Gastrocnemius medialis (tissue), 4 donors: ENCODE results near the gene PROSER3. TPM values are rescaled to one million over a fixed set of nuclear protein-coding genes. Genes with fewer than 3 reads are reported as not detected.

Experiments used
- ATAC-seq, 2 donors: fragments of 150-250 bp; one replicate each; pipeline ENCODE4 v1.9.1; 2016
- DNase-seq, 2 donors: peaks; one replicate each; pipeline ENCODE4 v3.0.0-alpha.2; 2019
- H3K27ac ChIP-seq, 4 donors: fragments of 200-600 bp; sonication (generic); 1 replicate in 1 of 4; 2 replicates in 3 of 4; pipeline ENCODE4 v1.5.1; 2016 to 2018; ENCODE audit warnings: mild to moderate bottlenecking in 2 of 4, moderate library complexity in 1 of 4
- H3K27me3 ChIP-seq, 3 donors: fragments of 200-600 bp; sonication (generic) in 2 of 3; 1 replicate in 1 of 3; 2 replicates in 2 of 3; pipeline versions ENCODE4 v1.5.1 to v1.6.0; 2016 to 2019; ENCODE audit warnings: mild to moderate bottlenecking in 1 of 3, moderate library complexity in 1 of 3
- H3K36me3 ChIP-seq, 2 donors: fragments of 200-600 bp; sonication (generic) in 1 of 2; one replicate each; pipeline ENCODE4 v1.5.1; 2017 to 2018
- H3K4me1 ChIP-seq, 2 donors: fragments of 200-600 bp; sonication (generic) in 1 of 2; one replicate each; pipeline ENCODE4 v1.5.1; 2016 to 2017; ENCODE audit warnings: mild to moderate bottlenecking in 2 of 2
- H3K4me3 ChIP-seq, 4 donors: fragments of 200-600 bp; sonication (generic) in 3 of 4; 1 replicate in 1 of 4; 2 replicates in 3 of 4; pipeline ENCODE4 v1.5.1; 2016 to 2019; ENCODE audit warnings: mild to moderate bottlenecking in 2 of 4
- H3K9me3 ChIP-seq, 3 donors: fragments of 200-600 bp; sonication (generic) in 2 of 3; 1 replicate in 1 of 3; 2 replicates in 2 of 3; pipeline ENCODE4 v1.5.1; 2016 to 2019
- CTCF ChIP-seq, 5 experiments: fragments of 450-650 bp in 3 of 5; fragments of 200-600 bp in 2 of 5; sonication (generic) in 2 of 5; IDR thresholded peaks in 4 of 5; conservative IDR thresholded peaks in 1 of 5; 1 replicate in 4 of 5; 2 replicates in 1 of 5; pipeline ENCODE4 v1.5.1; 2016 to 2019; ENCODE audit warnings: antibody characterized with exemption in 5 of 5, mild to moderate bottlenecking in 3 of 5, moderate library complexity in 3 of 5
- POLR2A ChIP-seq, 2 donors: fragments of 450-650 bp; IDR thresholded peaks; one replicate each; pipeline ENCODE4 v1.6.1; 2017; ENCODE audit warnings: antibody characterized with exemption in 2 of 2, mild to moderate bottlenecking in 2 of 2, moderate library complexity in 2 of 2
- in situ Hi-C, 4 donors: fragments of 200-750 bp; cut with MboI; loops; one replicate each; pipeline versions ENCODE4 v1.15.0 to v1.8.0; 2017; ENCODE audit warnings: low sequenced_read_pairs in 4 of 4
- intact Hi-C: fragments of 100-400 bp; cut with DNase I; formaldehyde crosslinking; loops from one replicate; pipeline ENCODE4 v1.15.1; 2023; ENCODE audit warnings: low total_unique reads
- total RNA-seq, 4 donors: library from RNA; depleted of rRNA; stranded (reverse); fragments of >200 nt; gene quantifications; one replicate each; pipeline versions ENCODE4 v1.1.0 to v1.2.3, GENCODE V29; 2016

Gene PROSER3
- total RNA-seq, 4 donors from 2014 or later = 0.63 to 4.3 (median 3.0) TPM

GRCh38 chr19:35787227-35787799 lies 29.3 kb downstream of the PROSER3 start:
- Histone ChIP-seq H3K27ac (no peak overlapping the region), H3K36me3 (no peaks in the 10 kb centered on the region), H3K4me1 (no peaks in the 10 kb centered on the region), H3K27me3 (no peaks in the 10 kb centered on the region), H3K9me3 (no peaks in the 10 kb centered on the region), H3K4me3 (no peak overlapping the region)
- in situ Hi-C loops (no loop called here), intact Hi-C loops (no loop called here)
- DNase-seq (no peak), ATAC-seq (no peak)
- TF ChIP-seq POLR2A (IDR thresholded peaks at IDR 0.05) (no peak), CTCF (IDR thresholded peaks at IDR 0.05 in 4 of 5, conservative IDR thresholded peaks at IDR 0.05 in 1 of 5) (no peak)

- H3K4me1 ChIP-seq = no peaks in the 10 kb centered on the region
- H3K4me3 ChIP-seq = no peak overlapping the region
- no peaks in the 10 kb centered on the region for H3K36me3 ChIP-seq
- DNase-seq = no peak
- in situ Hi-C loops (no loop called here), intact Hi-C loops (no loop called here)
- TF ChIP-seq POLR2A (IDR thresholded peaks at IDR 0.05) (no peak), CTCF (IDR thresholded peaks at IDR 0.05 in 4 of 5, conservative IDR thresholded peaks at IDR 0.05 in 1 of 5) (no peak)
- ATAC-seq = no peak
- H3K27ac ChIP-seq = no peak overlapping the region
- no peaks in the 10 kb centered on the region for H3K27me3 ChIP-seq
- no peaks in the 10 kb centered on the region for H3K9me3 ChIP-seq
These were observed 30.4 kb downstream of the PROSER3 start for GRCh38 chr19:35788205-35788960.

GRCh38 chr19:35789195-35789977 lies 31.4 kb downstream of the PROSER3 start:
- in situ Hi-C loops (no loop called here), intact Hi-C loops (no loop called here)
- Histone ChIP-seq H3K9me3 (no peaks in the 10 kb centered on the region), H3K27ac (no peak overlapping the region), H3K4me1 (no peaks in the 10 kb centered on the region), H3K4me3 (no peak overlapping the region), H3K27me3 (no peaks in the 10 kb centered on the region), H3K36me3 (no peaks in the 10 kb centered on the region)
- ATAC-seq (no peak), DNase-seq (no peak)
- TF ChIP-seq POLR2A (IDR thresholded peaks at IDR 0.05) = no peak
- TF ChIP-seq CTCF (IDR thresholded peaks at IDR 0.05 in 4 of 5, conservative IDR thresholded peaks at IDR 0.05 in 1 of 5) = no peak

- Histone ChIP-seq H3K9me3 (no peaks in the 10 kb centered on the region), H3K4me3 (no peak overlapping the region), H3K4me1 (no peaks in the 10 kb centered on the region), H3K27me3 (peaks cover 0 to under 1% (median 0%) of the 10 kb centered on the region in 3 donors), H3K27ac (no peak overlapping the region), H3K36me3 (no peaks in the 10 kb centered on the region)
- DNase-seq (no peak), ATAC-seq (no peak)
- in situ Hi-C loops (no loop called here), intact Hi-C loops (no loop called here)
- TF ChIP-seq CTCF (IDR thresholded peaks at IDR 0.05 in 4 of 5, conservative IDR thresholded peaks at IDR 0.05 in 1 of 5) = no peak
- TF ChIP-seq POLR2A (IDR thresholded peaks at IDR 0.05) = no peak
These were observed 32.3 kb downstream of the PROSER3 start for GRCh38 chr19:35789978-35790944.
